CD14-positive monocyte (primary cell): ENCODE data around the gene RNF213. TPM values are rescaled to one million over a fixed set of nuclear protein-coding genes. Genes with fewer than 3 reads are reported as not detected.

Experiments
- DNase-seq, 3 donors: peaks; one replicate each; pipeline ENCODE4 v3.0.0-alpha.2; 2011 to 2022
- H2AFZ ChIP-seq: 2 replicates; pipeline ENCODE4 v1.6.0; 2012; ENCODE audit warnings: mild to moderate bottlenecking, low read depth, low read length, inconsistent platforms; ENCODE audit not compliant: insufficient read depth, poor library complexity, severe bottlenecking
- H3K27ac ChIP-seq, 2 donors: 1 replicate in 1 of 2; 2 replicates in 1 of 2; pipeline ENCODE4 v1.5.1; 2012 to 2013; ENCODE audit warnings: low read length in 2 of 2, control low read depth in 1 of 2, inconsistent platforms in 1 of 2, low read depth in 1 of 2, mild to moderate bottlenecking in 1 of 2
- H3K27me3 ChIP-seq, 2 donors: one replicate each; pipeline versions ENCODE4 v1.6.0 to v1.6.1; 2011 to 2013; ENCODE audit warnings: low read length in 2 of 2; ENCODE audit not compliant: control insufficient read depth in 2 of 2, insufficient read depth in 2 of 2
- H3K36me3 ChIP-seq, 2 donors: replicated peaks in 1 of 2; 1 replicate in 1 of 2; 2 replicates in 1 of 2; pipeline versions ENCODE4 v1.5.1 to v1.6.1; 2012 to 2013; ENCODE audit warnings: low read length in 2 of 2, control low read depth in 1 of 2, inconsistent platforms in 1 of 2, mild to moderate bottlenecking in 1 of 2; ENCODE audit not compliant: insufficient read depth in 2 of 2, control insufficient read depth in 1 of 2
- H3K4me1 ChIP-seq, 2 donors: 1 replicate in 1 of 2; 2 replicates in 1 of 2; pipeline versions ENCODE4 v1.5.1 to v1.6.1; 2012 to 2013; ENCODE audit warnings: low read length in 2 of 2, control low read depth in 1 of 2, inconsistent platforms in 1 of 2, mild to moderate bottlenecking in 1 of 2, moderate library complexity in 1 of 2; ENCODE audit not compliant: insufficient read depth in 2 of 2, control insufficient read depth in 1 of 2
- H3K4me2 ChIP-seq: replicated peaks from 2 replicates; pipeline ENCODE3; 2012; ENCODE audit warnings: low read length, moderate library complexity, mild to moderate bottlenecking; ENCODE audit not compliant: poor library complexity, severe bottlenecking; ENCODE audit errors: extremely low read depth
- H3K4me3 ChIP-seq, 3 experiments: fragments of 200-600 bp in 1 of 3; sonication (generic) in 1 of 3; replicated peaks in 1 of 3; 1 replicate in 2 of 3; 2 replicates in 1 of 3; pipeline ENCODE4 v1.5.1; 2011 to 2013; ENCODE audit warnings: low read length in 3 of 3, mild to moderate bottlenecking in 3 of 3, control low read depth in 2 of 3, low read depth in 2 of 3, inconsistent platforms in 1 of 3, moderate library complexity in 1 of 3
- H3K79me2 ChIP-seq: 2 replicates; pipeline ENCODE4 v1.6.0; 2012; ENCODE audit warnings: mild to moderate bottlenecking, control low read depth, inconsistent platforms, low read length, moderate library complexity; ENCODE audit not compliant: insufficient read depth
- H3K9ac ChIP-seq: 2 replicates; pipeline ENCODE4 v1.6.0; 2017; ENCODE audit warnings: low read length, mild to moderate bottlenecking; ENCODE audit not compliant: insufficient read depth, poor library complexity, severe bottlenecking
- H3K9me3 ChIP-seq, 2 donors: replicated peaks in 1 of 2; 1 replicate in 1 of 2; 2 replicates in 1 of 2; pipeline versions ENCODE4 v1.5.1 to v1.6.1; 2012 to 2013; ENCODE audit warnings: low read length in 2 of 2, control low read depth in 1 of 2; ENCODE audit not compliant: control insufficient read depth in 1 of 2, insufficient read depth in 1 of 2
- H4K20me1 ChIP-seq: 2 replicates; pipeline ENCODE4 v1.6.0; 2012; ENCODE audit warnings: mild to moderate bottlenecking, low read length, control low read depth, moderate library complexity; ENCODE audit not compliant: insufficient read depth
- H3K27ac Mint-ChIP-seq, 7 donors: one replicate each; pipeline ENCODE4 v1.8.0; 2020; ENCODE audit warnings: mild to moderate bottlenecking in 7 of 7, mixed read lengths in 7 of 7, moderate library complexity in 6 of 7, inconsistent platforms in 2 of 7
- H3K27me3 Mint-ChIP-seq, 3 donors: one replicate each; pipeline ENCODE4 v1.8.0; 2021 to 2022; ENCODE audit warnings: low read depth in 3 of 3, mild to moderate bottlenecking in 3 of 3, mixed read lengths in 3 of 3, moderate library complexity in 3 of 3, inconsistent platforms in 1 of 3
- H3K36me3 Mint-ChIP-seq, 2 donors: one replicate each; pipeline ENCODE4 v1.8.0; 2020; ENCODE audit warnings: mixed read lengths in 2 of 2, inconsistent platforms in 1 of 2, mild to moderate bottlenecking in 1 of 2
- H3K4me1 Mint-ChIP-seq: one replicate; pipeline ENCODE4 v1.8.0; 2020; ENCODE audit warnings: mild to moderate bottlenecking, mixed read lengths
- H3K4me3 Mint-ChIP-seq, 2 donors: one replicate each; pipeline ENCODE4 v1.8.0; 2020; ENCODE audit warnings: mild to moderate bottlenecking in 2 of 2, mixed read lengths in 2 of 2, moderate library complexity in 1 of 2
- H3K9me3 Mint-ChIP-seq, 7 donors: one replicate each; pipeline ENCODE4 v1.8.0; 2020 to 2022; ENCODE audit warnings: mixed read lengths in 7 of 7, mild to moderate bottlenecking in 6 of 7, moderate library complexity in 6 of 7, inconsistent platforms in 2 of 7
- CTCF ChIP-seq: fragments of 200-600 bp; IDR thresholded peaks from one replicate; pipeline ENCODE4 v1.8.0; 2022; ENCODE audit warnings: antibody characterized with exemption, mild to moderate bottlenecking
- WGBS: methylation state at CpG from one replicate; pipeline ENCODE4 v1.1.5; 2013; ENCODE audit warnings: missing lambda C conversion rate; ENCODE audit not compliant: insufficient coverage; 5-methylcytosine and 5-hydroxymethylcytosine counted together
- intact Hi-C, 2 donors: fragments of 100-400 bp; cut with micrococcal nuclease; formaldehyde crosslinking; loops; one replicate each; pipeline versions ENCODE4 v1.15.0 to v1.15.1; 2023
- polyA plus RNA-seq, 3 donors: library from polyadenylated mRNA; depleted of rRNA in 1 of 3; unstranded in 2 of 3; stranded (reverse) in 1 of 3; fragments of 300-500 nt in 2 of 3; fragments of >200 nt in 1 of 3; fragmentation: Illumina TruSeq in 2 of 3; gene quantifications; 1 replicate in 2 of 3; 2 replicates in 1 of 3; pipeline ENCODE4 v1.2.3, GENCODE V29; 2012 to 2021

Gene RNF213
- polyA plus RNA-seq, 3 donors, result 10.3 to 196 (median 18.1) TPM

GRCh38 chr17:80228477-80228876, 32.2 kb upstream of the RNF213 start:
- no peak for DNase-seq
- intact Hi-C loops, result no loop called here
- 91% methylated on average over 14 of the region's 14 CpGs for WGBS

GRCh38 chr17:80229011-80229410, 31.6 kb upstream of the RNF213 start:
- no peak overlapping the region for H3K27ac Mint-ChIP-seq
- H3K27me3 ChIP-seq, result peaks cover 0 to 8% of the 10 kb centered on the region in 2 donors
- H3K9me3 Mint-ChIP-seq, result peaks cover 17 to 31% (median 25%) of the 10 kb centered on the region in 7 donors
- H3K79me2 ChIP-seq, result no peaks in the 10 kb centered on the region
- no peak overlapping the region for H2AFZ ChIP-seq
- H3K9ac ChIP-seq, result no peak overlapping the region
- DNase-seq, result no peak
- H3K4me1 Mint-ChIP-seq, result no peaks in the 10 kb centered on the region
- no peak overlapping the region for H3K4me2 ChIP-seq
- no peaks in the 10 kb centered on the region for H4K20me1 ChIP-seq
- WGBS, result 81% methylated on average over 3 of the region's 4 CpGs
- H3K9me3 ChIP-seq, result peaks cover 21 to 22% of the 10 kb centered on the region in 2 donors
- H3K4me1 ChIP-seq, result no peaks in the 10 kb centered on the region
- peaks cover 0 to 4% of the 10 kb centered on the region in 2 donors for H3K36me3 ChIP-seq
- H3K27me3 Mint-ChIP-seq, result peaks cover 21 to 37% (median 21%) of the 10 kb centered on the region in 3 donors
- no peak overlapping the region for H3K4me3 ChIP-seq
- H3K4me3 Mint-ChIP-seq, result no peak overlapping the region
- no peak for TF ChIP-seq CTCF
- intact Hi-C loops, result no loop called here
- H3K36me3 Mint-ChIP-seq, result peaks cover 9 to 16% of the 10 kb centered on the region in 2 donors
- no peak overlapping the region for H3K27ac ChIP-seq

More at GRCh38 chr17:80228477-80228876, 32.2 kb upstream of the RNF213 start:
- H3K9me3 Mint-ChIP-seq, result peaks cover 14 to 26% (median 21%) of the 10 kb centered on the region in 7 donors
- peaks cover 21 to 39% (median 23%) of the 10 kb centered on the region in 3 donors for H3K27me3 Mint-ChIP-seq
- no peaks in the 10 kb centered on the region for H3K4me1 Mint-ChIP-seq
- no peaks in the 10 kb centered on the region for H3K4me1 ChIP-seq
- no peak for TF ChIP-seq CTCF
- H3K36me3 Mint-ChIP-seq, result peaks cover 12 to 14% of the 10 kb centered on the region in 2 donors
- no peak overlapping the region for H2AFZ ChIP-seq
- no peak overlapping the region for H3K4me2 ChIP-seq
- no peak overlapping the region for H3K9ac ChIP-seq
- peaks cover 0 to 9% of the 10 kb centered on the region in 2 donors for H3K27me3 ChIP-seq
- no peak overlapping the region for H3K27ac ChIP-seq
- H3K79me2 ChIP-seq, result no peaks in the 10 kb centered on the region
- peaks cover 16 to 20% of the 10 kb centered on the region in 2 donors for H3K9me3 ChIP-seq
- H3K27ac Mint-ChIP-seq, result no peak overlapping the region
- no peaks in the 10 kb centered on the region for H4K20me1 ChIP-seq
- peak overlapping the region in 1 of 2 donors; percentile 10 for H3K4me3 Mint-ChIP-seq
- H3K4me3 ChIP-seq, result no peak overlapping the region
- peaks cover 0 to 4% of the 10 kb centered on the region in 2 donors for H3K36me3 ChIP-seq
